Measurements from ENCODE around the gene OR2Y1.
"Not testable (repeated sequence)": the region's sequence is repeated elsewhere in the genome, so short reads cannot be mapped to it uniquely, and the experiment has no call there.

Gene OR2Y1

DNA sequence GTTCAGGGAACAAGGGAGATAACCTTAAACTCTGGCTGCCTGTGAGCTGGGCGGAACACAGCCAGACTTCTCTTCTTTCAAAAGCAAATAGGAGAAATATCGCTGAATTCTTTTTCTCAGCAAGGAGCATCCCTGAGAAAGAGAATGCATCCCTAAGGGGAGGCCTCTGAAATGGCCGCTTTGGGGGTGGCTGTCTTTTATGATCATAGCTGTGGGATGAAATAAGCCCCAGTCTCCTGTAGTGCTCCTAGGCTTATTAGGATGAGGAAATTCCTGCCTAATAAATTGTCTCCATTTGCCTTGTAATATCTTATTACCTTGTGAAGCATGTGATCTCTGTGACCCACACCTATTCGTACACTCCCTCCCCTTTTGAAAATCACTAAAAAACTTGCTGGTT lies 39.4 kb downstream of the OR2Y1 start:
- H3K27ac ChIP-seq (ENCODE audit: low read depth in 2 of 2, low read length in 2 of 2); H3K36me3 ChIP-seq (ENCODE audit: control insufficient read depth in 2 of 2, insufficient read depth in 2 of 2, low read length in 2 of 2); H3K4me3 ChIP-seq (ENCODE audit: low read length in 2 of 2); H3K9me3 ChIP-seq (ENCODE audit: control insufficient read depth in 2 of 2, low read length in 2 of 2); H3K4me1 ChIP-seq (ENCODE audit: control insufficient read depth in 2 of 2, insufficient read depth in 2 of 2, low read length in 2 of 2); H3K27me3 ChIP-seq (ENCODE audit: control insufficient read depth in 2 of 2, insufficient read depth in 2 of 2, low read length in 2 of 2); H3K9ac ChIP-seq (ENCODE audit: low read depth in 1 of 2, low read length in 2 of 2): not testable (repeated sequence)

- no peak overlapping the region for H3K27ac ChIP-seq (ENCODE audit: low read depth in 2 of 2, low read length in 2 of 2)
- H3K36me3 ChIP-seq (ENCODE audit: control insufficient read depth in 2 of 2, insufficient read depth in 2 of 2, low read length in 2 of 2): no peaks in the 10 kb centered on the region
- no peaks in the 10 kb centered on the region for H3K4me1 ChIP-seq (ENCODE audit: control insufficient read depth in 2 of 2, insufficient read depth in 2 of 2, low read length in 2 of 2)
- peaks cover 0 to 5% of the 10 kb centered on the region in 2 donors for H3K9me3 ChIP-seq (ENCODE audit: control insufficient read depth in 2 of 2, low read length in 2 of 2)
- no peak overlapping the region for H3K9ac ChIP-seq (ENCODE audit: low read depth in 1 of 2, low read length in 2 of 2)
- H3K27me3 ChIP-seq (ENCODE audit: control insufficient read depth in 2 of 2, insufficient read depth in 2 of 2, low read length in 2 of 2): peaks cover 0 to 3% of the 10 kb centered on the region in 2 donors
- H3K4me3 ChIP-seq (ENCODE audit: low read length in 2 of 2): no peak overlapping the region
Measured at GRCh38 chr5:180699042-180699441, 40.8 kb downstream of the OR2Y1 start.

DNA sequence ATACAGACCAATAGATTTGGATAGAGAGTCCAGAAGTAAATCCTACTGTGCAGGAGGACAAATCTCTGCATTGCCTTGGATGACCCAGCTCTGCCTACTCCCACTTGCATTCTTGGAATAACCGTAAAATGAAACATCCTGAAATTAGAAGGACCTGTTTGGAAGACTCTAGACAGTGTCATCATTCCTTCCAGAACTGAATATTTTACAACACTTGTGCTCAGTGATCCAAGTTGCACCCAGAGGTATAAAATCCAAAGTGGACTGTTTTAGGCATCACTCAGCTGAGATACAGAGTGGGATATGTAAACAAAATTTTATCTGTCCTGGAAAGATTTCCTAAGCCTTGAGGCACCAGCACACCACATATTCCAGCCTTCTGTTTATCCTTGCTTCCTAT lies 43.7 kb downstream of the OR2Y1 start:
- Histone ChIP-seq H3K9me3 (ENCODE audit: control insufficient read depth in 2 of 2, low read length in 2 of 2) (peaks cover 0 to 5% of the 10 kb centered on the region in 2 donors), H3K27me3 (ENCODE audit: control insufficient read depth in 2 of 2, insufficient read depth in 2 of 2, low read length in 2 of 2) (peaks cover 4 to 15% of the 10 kb centered on the region in 2 donors), H3K9ac (ENCODE audit: low read depth in 1 of 2, low read length in 2 of 2) (no peak overlapping the region), H3K36me3 (ENCODE audit: control insufficient read depth in 2 of 2, insufficient read depth in 2 of 2, low read length in 2 of 2) (no peaks in the 10 kb centered on the region), H3K27ac (ENCODE audit: low read depth in 2 of 2, low read length in 2 of 2) (no peak overlapping the region), H3K4me3 (ENCODE audit: low read length in 2 of 2) (no peak overlapping the region), H3K4me1 (ENCODE audit: control insufficient read depth in 2 of 2, insufficient read depth in 2 of 2, low read length in 2 of 2) (no peaks in the 10 kb centered on the region)

DNA sequence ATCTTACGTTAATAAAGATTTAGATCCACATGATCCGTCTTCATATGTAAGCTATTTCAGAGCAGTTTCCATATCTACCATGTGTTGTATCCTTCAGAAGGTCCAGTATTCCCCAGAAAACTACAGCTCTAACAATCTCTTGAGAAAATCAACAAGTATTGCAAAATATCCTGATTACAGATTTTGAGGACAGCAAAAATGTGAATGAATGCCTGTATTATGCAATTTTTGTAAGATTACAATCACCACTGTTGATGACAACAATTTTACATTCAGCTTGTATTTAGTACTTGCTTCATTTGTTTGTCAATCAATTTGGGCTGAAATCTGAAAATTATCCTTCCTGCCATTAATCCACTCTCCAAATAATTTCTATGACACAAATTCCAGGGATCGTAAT lies 47.4 kb downstream of the OR2Y1 start:
- Histone ChIP-seq H3K27me3 (ENCODE audit: control insufficient read depth in 2 of 2, insufficient read depth in 2 of 2, low read length in 2 of 2) (peaks cover 5 to 18% of the 10 kb centered on the region in 2 donors), H3K9me3 (ENCODE audit: control insufficient read depth in 2 of 2, low read length in 2 of 2) (peaks cover 0 to 5% of the 10 kb centered on the region in 2 donors), H3K36me3 (ENCODE audit: control insufficient read depth in 2 of 2, insufficient read depth in 2 of 2, low read length in 2 of 2) (no peaks in the 10 kb centered on the region), H3K4me3 (ENCODE audit: low read length in 2 of 2) (no peak overlapping the region), H3K27ac (ENCODE audit: low read depth in 2 of 2, low read length in 2 of 2) (no peak overlapping the region), H3K4me1 (ENCODE audit: control insufficient read depth in 2 of 2, insufficient read depth in 2 of 2, low read length in 2 of 2) (no peaks in the 10 kb centered on the region), H3K9ac (ENCODE audit: low read depth in 1 of 2, low read length in 2 of 2) (no peak overlapping the region)

DNA sequence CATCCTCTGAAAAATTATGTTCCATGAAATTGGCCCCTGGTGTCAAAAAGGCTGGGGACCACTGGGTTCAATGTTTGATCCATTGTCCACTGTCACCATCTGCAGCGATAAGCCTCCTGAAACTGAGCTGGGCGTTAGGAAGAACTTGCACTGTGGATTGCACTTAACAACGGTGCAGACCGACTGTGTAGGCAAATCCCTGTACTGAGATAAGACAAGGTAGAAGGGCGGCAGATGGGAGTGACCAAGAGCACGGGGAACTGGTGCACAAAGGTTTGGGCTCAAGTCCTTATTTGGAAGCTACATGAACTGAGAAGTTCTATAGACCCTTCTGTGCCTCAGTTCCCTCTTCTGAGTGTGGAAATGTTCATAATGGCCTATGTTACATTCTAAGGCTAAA lies 48.8 kb downstream of the OR2Y1 start:
- Histone ChIP-seq H3K4me3 (ENCODE audit: low read length in 2 of 2) (no peak overlapping the region), H3K27me3 (ENCODE audit: control insufficient read depth in 2 of 2, insufficient read depth in 2 of 2, low read length in 2 of 2) (peaks cover 8 to 15% of the 10 kb centered on the region in 2 donors), H3K9me3 (ENCODE audit: control insufficient read depth in 2 of 2, low read length in 2 of 2) (peaks cover 0 to 3% of the 10 kb centered on the region in 2 donors), H3K36me3 (ENCODE audit: control insufficient read depth in 2 of 2, insufficient read depth in 2 of 2, low read length in 2 of 2) (no peaks in the 10 kb centered on the region), H3K27ac (ENCODE audit: low read depth in 2 of 2, low read length in 2 of 2) (no peak overlapping the region), H3K4me1 (ENCODE audit: control insufficient read depth in 2 of 2, insufficient read depth in 2 of 2, low read length in 2 of 2) (no peaks in the 10 kb centered on the region), H3K9ac (ENCODE audit: low read depth in 1 of 2, low read length in 2 of 2) (no peak overlapping the region)

DNA sequence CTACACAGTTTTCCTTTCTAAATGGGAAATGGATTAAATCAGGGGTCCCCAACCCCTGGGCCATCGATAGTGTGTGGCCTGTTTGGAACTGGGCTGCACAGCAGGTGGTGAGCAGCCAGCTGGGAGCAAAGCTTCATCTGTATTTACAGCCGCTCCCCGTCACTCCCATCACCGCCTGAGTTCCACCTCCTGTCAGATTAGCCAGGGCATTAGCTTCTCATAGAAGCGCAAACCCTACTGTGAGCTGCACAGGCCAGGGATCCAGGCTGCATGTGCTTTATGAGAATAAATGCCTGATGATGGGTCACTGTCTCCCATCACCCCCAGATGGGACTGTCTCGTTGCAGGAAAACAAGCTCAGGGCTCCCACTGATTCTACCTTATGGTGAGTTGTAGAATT lies 49.3 kb downstream of the OR2Y1 start:
- H3K9me3 ChIP-seq (ENCODE audit: control insufficient read depth in 2 of 2, low read length in 2 of 2): no peaks in the 10 kb centered on the region
- peaks cover 10 to 15% of the 10 kb centered on the region in 2 donors for H3K27me3 ChIP-seq (ENCODE audit: control insufficient read depth in 2 of 2, insufficient read depth in 2 of 2, low read length in 2 of 2)
- H3K27ac ChIP-seq (ENCODE audit: low read depth in 2 of 2, low read length in 2 of 2): no peak overlapping the region
- H3K9ac ChIP-seq (ENCODE audit: low read depth in 1 of 2, low read length in 2 of 2): no peak overlapping the region
- no peak overlapping the region for H3K4me3 ChIP-seq (ENCODE audit: low read length in 2 of 2)
- no peaks in the 10 kb centered on the region for H3K36me3 ChIP-seq (ENCODE audit: control insufficient read depth in 2 of 2, insufficient read depth in 2 of 2, low read length in 2 of 2)
- H3K4me1 ChIP-seq (ENCODE audit: control insufficient read depth in 2 of 2, insufficient read depth in 2 of 2, low read length in 2 of 2): no peaks in the 10 kb centered on the region

- Histone ChIP-seq H3K9ac (ENCODE audit: low read depth in 1 of 2, low read length in 2 of 2) (no peak overlapping the region), H3K4me1 (ENCODE audit: control insufficient read depth in 2 of 2, insufficient read depth in 2 of 2, low read length in 2 of 2) (no peaks in the 10 kb centered on the region), H3K9me3 (ENCODE audit: control insufficient read depth in 2 of 2, low read length in 2 of 2) (no peaks in the 10 kb centered on the region), H3K4me3 (ENCODE audit: low read length in 2 of 2) (no peak overlapping the region), H3K36me3 (ENCODE audit: control insufficient read depth in 2 of 2, insufficient read depth in 2 of 2, low read length in 2 of 2) (no peaks in the 10 kb centered on the region), H3K27ac (ENCODE audit: low read depth in 2 of 2, low read length in 2 of 2) (no peak overlapping the region), H3K27me3 (ENCODE audit: control insufficient read depth in 2 of 2, insufficient read depth in 2 of 2, low read length in 2 of 2) (peaks cover 10 to 15% of the 10 kb centered on the region in 2 donors)
Measured at GRCh38 chr5:180689775-180690174, 50.1 kb downstream of the OR2Y1 start.
